ENCODE measurements around the gene KCNA3.

GRCh38 chr1:110645821-110646735, 28.7 kb downstream of the KCNA3 start:
- no peak for TF ChIP-seq POLR2A (IDR thresholded peaks at IDR 0.05; ENCODE audit: low read depth, low read length)
- no peak for TF ChIP-seq POLR2AphosphoS5 (IDR thresholded peaks at IDR 0.05; ENCODE audit: low read depth, low read length)

All from GM12892 (cell line).